ENCODE results near the gene TTYH3. TPM values are rescaled to one million over a fixed set of nuclear protein-coding genes. Genes with fewer than 3 reads are reported as not detected.
A peak's percentile ranks its signal among the peaks of the same experiment; 100 is the strongest.

Gene TTYH3
- total and polyA plus RNA-seq, 9 of the 15 experiments (the other 6 are each of a cell fraction or from before 2014, with no cell fraction given), result 0.01 to 5.5 (median 1.1) TPM

GRCh38 chr7:2610466-2610865, 21.3 kb upstream of the TTYH3 start:
- Histone ChIP-seq H3K4me2 (ENCODE audit: insufficient read depth, low read length) (no peak overlapping the region), H3K36me3 (ENCODE audit: control insufficient read depth, insufficient read depth, low read length) (no peaks in the 10 kb centered on the region), H3K27me3 (ENCODE audit: control insufficient read depth in 2 of 2, insufficient read depth in 2 of 2, low read length in 2 of 2) (no peaks in the 10 kb centered on the region), H4K20me1 (replicated peaks; ENCODE audit: control insufficient read depth, insufficient read depth, low read length) (0 out of 2 replicates have a peak, but pooled peaks cover 6% of the 10 kb centered on the region), H3K4me1 (replicated peaks in 1 of 2; ENCODE audit: control insufficient read depth in 2 of 2, insufficient read depth in 2 of 2, low read length in 2 of 2) (peaks cover 10 to 43% of the 10 kb centered on the region in 2 experiments; a peak in 4 of 5 replicates), H3K79me2 (ENCODE audit: control insufficient read depth, insufficient read depth, low read length) (no peaks in the 10 kb centered on the region), H3K4me3 (no peak overlapping the region), H3K9me1 (ENCODE audit: control insufficient read depth, insufficient read depth, low read length) (no peaks in the 10 kb centered on the region), H3K9ac (ENCODE audit: insufficient read depth in 1 of 2, low read depth in 2 of 2, low read length in 2 of 2) (0 out of 4 replicates have a peak overlapping the region, but pooled peaks of 1 of the 2 experiments have one; percentile 26), H3K27ac (ENCODE audit: extremely low read depth, low read depth, low read length) (no peak overlapping the region), H2AFZ (ENCODE audit: low read depth, low read length) (no peak overlapping the region), H3K9me3 (replicated peaks; ENCODE audit: control insufficient read depth, insufficient read depth, low read depth, low read length) (no peaks in the 10 kb centered on the region)
- no peak for TF ChIP-seq FOXJ2 (tag; IDR thresholded peaks at IDR 0.05)
- no peak for TF ChIP-seq ZNF174 (CRISPR knock-in tag; IDR thresholded peaks at IDR 0.05)
- TF ChIP-seq NFIX (CRISPR knock-in tag; IDR thresholded peaks at IDR 0.05; ENCODE audit: low read depth), result no peak
- no peak for TF ChIP-seq HSF4 (CRISPR knock-in tag; IDR thresholded peaks at IDR 0.05; ENCODE audit: borderline replicate concordance)
- TF ChIP-seq NBN (IDR thresholded peaks at IDR 0.05; ENCODE audit: low read depth), result no peak
- TF ChIP-seq ZNF79 (CRISPR knock-in tag; IDR thresholded peaks at IDR 0.05; ENCODE audit: low read depth), result no peak
- TF ChIP-seq ZNF583 (CRISPR knock-in tag; IDR thresholded peaks at IDR 0.05), result no peak
- no peak for TF ChIP-seq RBM39 (optimal IDR thresholded peaks at IDR 0.05; ENCODE audit: low read depth, low read length)
- TF ChIP-seq KAT7 (CRISPR knock-in tag; IDR thresholded peaks at IDR 0.05; ENCODE audit: borderline replicate concordance), result no peak
- TF ChIP-seq, protein P1, sequence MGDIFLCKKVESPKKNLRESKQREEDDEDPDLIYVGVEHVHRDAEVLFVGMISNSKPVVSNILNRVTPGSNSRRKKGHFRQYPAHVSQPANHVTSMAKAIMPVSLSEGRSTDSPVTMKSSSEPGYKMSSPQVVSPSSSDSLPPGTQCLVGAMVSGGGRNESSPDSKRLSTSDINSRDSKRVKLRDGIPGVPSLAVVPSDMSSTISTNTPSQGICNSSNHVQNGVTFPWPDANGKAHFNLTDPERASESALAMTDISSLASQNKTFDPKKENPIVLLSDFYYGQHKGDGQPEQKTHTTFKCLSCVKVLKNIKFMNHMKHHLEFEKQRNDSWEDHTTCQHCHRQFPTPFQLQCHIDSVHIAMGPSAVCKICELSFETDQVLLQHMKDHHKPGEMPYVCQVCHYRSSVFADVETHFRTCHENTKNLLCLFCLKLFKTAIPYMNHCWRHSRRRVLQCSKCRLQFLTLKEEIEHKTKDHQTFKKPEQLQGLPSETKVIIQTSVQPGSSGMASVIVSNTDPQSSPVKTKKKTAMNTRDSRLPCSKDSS (IDR thresholded peaks at IDR 0.05; ENCODE audit: low read depth, partially characterized antibody), result no peak
- TF ChIP-seq ZNF778 (CRISPR knock-in tag; IDR thresholded peaks at IDR 0.05), result no peak
- FAIRE-seq, result no peak
- ChIA-PET POLR2A (no interaction called here), CTCF (ENCODE audit: low intra/inter-chr PET ratio) (no interaction called here)
- in situ Hi-C loops (cut with MboI) (no loop called here), intact Hi-C loops (cut with micrococcal nuclease) (no loop called here)
- ATAC-seq, result no peak
- DNase-seq (ENCODE audit: extremely low read depth in 1 of 4, low spot score in 3 of 4), result no peak
- 46% methylated on average over 12 of the region's 14 CpGs for WGBS (ENCODE audit: insufficient coverage, low coverage, missing lambda C conversion rate)
- BruUV-seq (replicated peaks), result no TSS peak
